HepG2 (cell line): ENCODE data around the gene MAPKAPK3. TPM values are rescaled to one million over a fixed set of nuclear protein-coding genes. Genes with fewer than 3 reads are reported as not detected.
A peak's percentile ranks its signal among the peaks of the same experiment; 100 is the strongest.

Experiments used
- AHDC1 ChIP-seq: sonication (generic); formaldehyde crosslinking; IDR thresholded peaks from 2 replicates; pipeline ENCODE4 v1.5.1; 2020; ENCODE audit warnings: mild to moderate bottlenecking, missing genetic modification reagents, borderline replicate concordance
- HNRNPH1 ChIP-seq: fragments of 200-400 bp; formaldehyde crosslinking; optimal IDR thresholded peaks from 2 replicates; pipeline ENCODE3; 2017; ENCODE audit warnings: mild to moderate bottlenecking, low read depth, low read length
- JUN ChIP-seq: sonication (generic); formaldehyde crosslinking; IDR thresholded peaks from 2 replicates; pipeline ENCODE4 v1.4.0; 2020; ENCODE audit warnings: mild to moderate bottlenecking, missing genetic modification reagents
- MLX ChIP-seq: IDR thresholded peaks from 2 replicates; pipeline ENCODE4 v1.6.1; 2016
- MTERF4 ChIP-seq: sonication (generic); formaldehyde crosslinking; IDR thresholded peaks from 2 replicates; pipeline ENCODE4 v1.8.0; 2023; ENCODE audit warnings: mild to moderate bottlenecking, missing genetic modification reagents
- PAX8 ChIP-seq: sonication (generic); formaldehyde crosslinking; IDR thresholded peaks from 2 replicates; pipeline ENCODE4 v1.8.0; 2022; ENCODE audit warnings: mild to moderate bottlenecking, missing genetic modification reagents, borderline replicate concordance
- PAXIP1 ChIP-seq: sonication (generic); formaldehyde crosslinking; conservative IDR thresholded peaks from 2 replicates; pipeline ENCODE4 v1.4.0; 2020; ENCODE audit warnings: mild to moderate bottlenecking, missing genetic modification reagents, moderate library complexity
- REXO4 ChIP-seq: sonication (generic); formaldehyde crosslinking; IDR thresholded peaks from 2 replicates; pipeline ENCODE4 v1.8.0; 2022; ENCODE audit warnings: missing genetic modification reagents, mild to moderate bottlenecking, borderline replicate concordance
- TFAP4 ChIP-seq: sonication (generic); IDR thresholded peaks from 2 replicates; pipeline ENCODE4 v1.6.1; 2016; ENCODE audit warnings: low read depth, borderline replicate concordance
- ZNF180 ChIP-seq: sonication (generic); formaldehyde crosslinking; IDR thresholded peaks from 2 replicates; pipeline ENCODE4 v1.4.0; 2020; ENCODE audit warnings: low read depth, missing genetic modification reagents, borderline replicate concordance
- ZNF205 ChIP-seq: IDR thresholded peaks from 2 replicates; pipeline ENCODE4 v1.6.1; 2018; ENCODE audit warnings: missing biosample characterization, missing genetic modification reagents
- ZNF326 ChIP-seq: sonication (generic); formaldehyde crosslinking; IDR thresholded peaks from 2 replicates; pipeline ENCODE4 v1.4.0; 2020; ENCODE audit warnings: missing genetic modification reagents, borderline replicate concordance
- ZNF775 ChIP-seq: sonication (generic); formaldehyde crosslinking; IDR thresholded peaks from 2 replicates; pipeline ENCODE4 v1.4.0; 2020; ENCODE audit warnings: missing genetic modification reagents, mild to moderate bottlenecking, moderate library complexity, borderline replicate concordance
- ZNF788 ChIP-seq: sonication (generic); formaldehyde crosslinking; IDR thresholded peaks from 2 replicates; pipeline ENCODE4 v1.5.0; 2020; ENCODE audit warnings: mild to moderate bottlenecking, missing genetic modification reagents, borderline replicate concordance
- ZSCAN20 ChIP-seq: sonication (generic); formaldehyde crosslinking; IDR thresholded peaks from 2 replicates; pipeline ENCODE4 v1.4.0; 2020; ENCODE audit warnings: missing genetic modification reagents, mild to moderate bottlenecking, borderline replicate concordance
- polyA plus RNA-seq, 8 experiments: library from polyadenylated mRNA; depleted of rRNA in 3 of 8; stranded (reverse) in 7 of 8; unstranded in 1 of 8; fragments of >200 nt; fragmentation: Illumina TruSeq in 4 of 8; extraction: Trizol in 4 of 8; gene quantifications; 2 replicates each; pipeline versions ENCODE4 v1.2.1 to v1.2.3, GENCODE V29; 2011 to 2016; ENCODE audit warnings: low read depth in 4 of 8, missing spikeins in 1 of 8, mixed read lengths in 1 of 8; ENCODE audit not compliant: insufficient read depth in 1 of 8
- total RNA-seq, 5 experiments: library from RNA; depleted of rRNA; stranded (reverse); fragments of >200 nt; fragmentation: Illumina TruSeq; extraction: Trizol; gene quantifications; 2 replicates each; pipeline ENCODE4 v1.2.3, GENCODE V29; 2016; ENCODE audit warnings: low read depth in 1 of 5

The MAPKAPK3 gene
- total and polyA plus RNA-seq, 2 of the 13 experiments (the other 11 are each of a cell fraction or from before 2014, with no cell fraction given), result 39.9 to 41.2 TPM

GRCh38 chr3:50611464-50612233, 5.3 kb upstream of the MAPKAPK3 start, which contains the start of gene CISH (continued):
- TF ChIP-seq PAX8 (CRISPR knock-in tag) (peak; percentile 59; the same call in 1 of the 2 replicates), ZSCAN20 (CRISPR knock-in tag) (peak; percentile 66; the same call in 1 of the 2 replicates), ZNF788 (peak; percentile 69; the same call in 1 of the 2 replicates), TFAP4 (peak; percentile 49; the same call in 1 of the 2 replicates), ZNF180 (CRISPR knock-in tag) (no peak), AHDC1 (peak; percentile 60; the same call in 1 of the 2 replicates), REXO4 (no peak), ZNF205 (no peak; the same call in 1 of the 2 replicates), JUN (0 out of 2 replicates have a peak, but pooled peaks have one; percentile 24), ZNF775 (CRISPR knock-in tag) (peak; percentile 54; the same call in 1 of the 2 replicates), MLX (no peak), PAXIP1 (CRISPR knock-in tag) (peak; percentile 82), ZNF326 (no peak), HNRNPH1 (no peak), MTERF4 (CRISPR knock-in tag) (no peak)
